Activated CD4-positive, alpha-beta T cell treated with anti-CD3 and anti-CD28 coated beads for 36 hours (primary cell): ENCODE measurements around the gene POMGNT2. TPM values are rescaled to one million over a fixed set of nuclear protein-coding genes. Genes with fewer than 3 reads are reported as not detected.

ENCODE experiments used
- total RNA-seq, 2 experiments: library from RNA; stranded (reverse); gene quantifications; one replicate each; pipeline ENCODE4 v1.2.3, GENCODE V29; 2021

POMGNT2 gene
- total RNA-seq, 2 experiments from 2014 or later: 8.3 to 8.6 TPM

Other genes starting within 250 kb of the POMGNT2 start
- not detected for gene CYP8B1, start 230.2 kb downstream of the POMGNT2 start, total RNA-seq
- 1 to 10 TPM; 1.1 to 1.3 TPM for gene ZNF662, start 199.9 kb downstream of the POMGNT2 start, total RNA-seq
- gene GASK1A, start 126.8 kb downstream of the POMGNT2 start, total RNA-seq: not detected
- gene SNRK, start 180.5 kb upstream of the POMGNT2 start, total RNA-seq: 10 to 100 TPM; 19.5 to 22.9 TPM